HL-60 (cell line): ENCODE results near the gene OPN1MW.
"Not testable (repeated sequence)": the region's sequence is repeated elsewhere in the genome, so short reads cannot be mapped to it uniquely, and the experiment has no call there.

Experiments
- DNase-seq, 2 experiments: peaks; one replicate each; pipeline ENCODE4 v3.0.0-alpha.2; 2010 to 2020; ENCODE audit warnings: low read depth in 1 of 2, low spot score in 1 of 2
- H3K27ac ChIP-seq: fragments of 250-450 bp; sonication (Bioruptor Pico); replicated peaks from 2 replicates; pipeline ENCODE4 v1.5.1; 2020; ENCODE audit warnings: mild to moderate bottlenecking, moderate library complexity
- H3K27me3 ChIP-seq: fragments of 250-450 bp; sonication (Bioruptor Pico); 2 replicates; pipeline ENCODE4 v1.5.1; 2021; ENCODE audit warnings: mild to moderate bottlenecking, moderate library complexity; ENCODE audit not compliant: insufficient read depth, poor library complexity, severe bottlenecking
- H3K4me3 ChIP-seq: replicated peaks from 2 replicates; pipeline ENCODE4 v1.5.1; 2011; ENCODE audit warnings: mild to moderate bottlenecking, control low read depth, low read length; ENCODE audit not compliant: insufficient read depth

OPN1MW gene

GRCh38 chrX:154194316-154194715, 11.9 kb downstream of the OPN1MW start:
- not testable (repeated sequence) for H3K27ac ChIP-seq, H3K4me3 ChIP-seq, H3K27me3 ChIP-seq

GRCh38 chrX:154196466-154196865, 14.1 kb downstream of the OPN1MW start:
- DNase-seq, H3K4me3 ChIP-seq, H3K27me3 ChIP-seq, H3K27ac ChIP-seq: not testable (repeated sequence)

More at GRCh38 chrX:154194316-154194715, 11.9 kb downstream of the OPN1MW start:
- not testable (repeated sequence) for DNase-seq

- not testable (repeated sequence) for H3K4me3 ChIP-seq, DNase-seq, H3K27me3 ChIP-seq, H3K27ac ChIP-seq
Measured at GRCh38 chrX:154209670-154210418, 27.4 kb downstream of the OPN1MW start.

DNA sequence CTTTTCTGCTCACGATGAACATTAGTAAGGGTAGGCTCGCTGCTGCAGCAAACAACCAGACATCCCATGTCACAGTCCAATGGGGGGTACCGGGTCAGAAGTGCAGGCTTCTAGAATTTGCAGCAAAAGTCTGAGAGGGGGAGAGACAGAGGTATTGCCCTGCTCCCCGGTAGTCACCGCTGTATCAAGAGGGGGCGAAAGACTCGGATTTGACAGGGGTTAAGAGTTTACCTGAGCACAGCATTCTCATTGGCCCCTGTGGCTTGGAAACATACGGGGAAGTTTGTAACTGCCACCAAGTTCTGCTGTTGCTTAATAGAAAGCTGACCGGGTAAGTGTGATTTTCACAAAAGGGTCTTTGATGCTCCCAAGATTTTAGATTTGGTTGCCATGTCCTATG, 28.7 kb downstream of the OPN1MW start:
- not testable (repeated sequence) for H3K4me3 ChIP-seq, H3K27me3 ChIP-seq

DNA sequence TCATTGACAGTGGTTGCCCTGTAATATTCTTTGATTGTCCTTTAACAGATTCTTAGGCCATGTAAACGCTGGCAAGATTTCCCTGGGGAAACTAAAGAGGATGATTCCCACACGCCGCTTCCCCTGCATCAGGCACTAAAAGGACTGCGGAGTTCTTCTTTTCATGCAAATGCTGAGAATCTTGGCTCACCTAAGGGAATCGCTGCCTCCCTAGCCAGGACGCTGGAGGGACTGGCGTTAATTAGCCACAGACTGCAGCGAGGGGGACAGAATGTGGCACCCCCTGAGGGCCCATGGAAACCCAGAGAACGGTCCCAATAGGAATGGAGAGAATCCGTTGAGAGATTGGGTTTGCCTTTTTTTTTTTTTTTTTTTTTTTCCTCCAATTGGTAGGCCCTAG, 29.1 kb downstream of the OPN1MW start:
- DNase-seq, H3K4me3 ChIP-seq, H3K27ac ChIP-seq, H3K27me3 ChIP-seq: not testable (repeated sequence)

More for the DNA sequence above, 28.7 kb downstream of the OPN1MW start:
- not testable (repeated sequence) for DNase-seq, H3K27ac ChIP-seq

- not testable (repeated sequence) for H3K4me3 ChIP-seq, H3K27me3 ChIP-seq, H3K27ac ChIP-seq, DNase-seq
Measured at GRCh38 chrX:154219456-154219855, 37.1 kb downstream of the OPN1MW start, which contains the start of gene OPN1MW2. TSS of gene OPN1MW2 (plus strand) at chrX:154219756. CDS start at chrX:154219816, 60 bp downstream.

GRCh38 chrX:154225292-154225691, 42.9 kb downstream of the OPN1MW start:
- not testable (repeated sequence) for H3K27me3 ChIP-seq, H3K4me3 ChIP-seq, H3K27ac ChIP-seq, DNase-seq

- not testable (repeated sequence) for DNase-seq, H3K27me3 ChIP-seq, H3K4me3 ChIP-seq, H3K27ac ChIP-seq
Measured at GRCh38 chrX:154226706-154227105, 44.3 kb downstream of the OPN1MW start.

GRCh38 chrX:154231443-154231842, 49.0 kb downstream of the OPN1MW start:
- H3K27ac ChIP-seq, H3K4me3 ChIP-seq, H3K27me3 ChIP-seq, DNase-seq: not testable (repeated sequence)

DNA sequence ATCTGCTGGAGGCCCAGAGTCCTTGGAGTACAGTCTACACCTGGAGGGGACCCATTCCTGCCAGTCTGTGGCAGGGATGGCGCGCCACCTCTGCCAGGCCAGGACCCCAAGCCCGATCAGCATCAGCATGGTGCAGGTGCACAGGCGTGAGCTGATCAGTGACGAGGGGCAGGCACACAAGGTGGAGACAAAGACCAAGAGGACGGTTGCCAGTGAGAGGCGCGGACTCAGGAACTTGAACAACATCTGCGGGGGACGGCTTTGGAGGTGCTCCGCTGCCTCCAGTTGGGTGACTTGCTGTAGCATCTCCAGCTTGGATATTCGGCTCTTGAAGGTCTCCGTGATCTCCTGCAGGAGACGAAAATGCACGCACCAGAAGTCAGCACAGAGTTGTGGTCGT, 51.2 kb downstream of the OPN1MW start:
- not testable (repeated sequence) for H3K4me3 ChIP-seq, H3K27ac ChIP-seq, DNase-seq, H3K27me3 ChIP-seq

- not testable (repeated sequence) for DNase-seq, H3K27me3 ChIP-seq, H3K27ac ChIP-seq, H3K4me3 ChIP-seq
Measured at GRCh38 chrX:154238939-154239559, 56.7 kb downstream of the OPN1MW start.

DNA sequence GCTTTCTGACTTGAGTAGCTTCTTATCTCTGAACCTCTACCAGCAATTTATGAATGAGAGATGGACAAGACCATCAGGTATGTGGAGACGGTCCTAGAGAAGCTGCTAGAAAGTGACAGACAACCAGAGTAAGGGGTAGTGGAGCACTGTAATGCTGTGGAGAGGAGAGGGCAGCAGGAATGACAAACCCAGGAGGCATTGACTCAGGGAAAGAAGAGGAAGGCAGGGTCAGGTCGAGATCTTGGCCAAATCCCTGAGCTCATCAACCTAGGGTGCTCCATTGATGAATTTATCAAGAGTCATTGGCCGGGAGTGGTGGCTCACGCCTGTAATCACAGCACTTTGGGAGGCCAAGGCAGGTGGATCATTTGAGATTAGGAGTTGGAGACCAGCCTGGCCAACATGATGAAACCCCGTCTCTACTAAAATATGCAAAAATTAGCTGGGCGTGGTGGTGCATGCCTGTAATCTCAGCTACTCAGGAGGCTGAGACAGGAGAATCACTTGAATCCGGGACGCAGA, 57.6 kb downstream of the OPN1MW start:
- not testable (repeated sequence) for H3K27me3 ChIP-seq, H3K27ac ChIP-seq, H3K4me3 ChIP-seq
- DNase-seq = peak in 1 of 2 experiments; percentile 3
